ENCODE results near the gene MICAL2.
A peak's percentile ranks its signal among the peaks of the same experiment; 100 is the strongest.

The MICAL2 gene

DNA sequence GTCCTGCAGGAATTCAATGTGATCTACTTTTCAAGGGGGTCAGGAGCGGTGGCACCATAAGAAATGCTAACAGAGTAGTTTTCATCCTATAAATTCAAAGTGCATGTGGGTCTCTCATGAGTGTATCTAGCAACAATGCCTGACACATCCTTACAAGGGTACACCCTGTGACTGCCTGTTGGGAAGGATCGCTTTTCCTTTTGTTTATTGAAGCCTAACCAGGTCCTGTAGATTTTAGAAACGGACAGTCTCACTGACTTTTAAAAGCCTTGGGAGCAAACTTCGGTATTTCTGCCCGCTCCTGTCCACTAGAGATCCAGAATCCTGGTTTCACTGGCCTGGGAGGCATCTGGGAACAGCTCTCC, 102.4 kb downstream of the MICAL2 start:
- no peak for DNase-seq

DNA sequence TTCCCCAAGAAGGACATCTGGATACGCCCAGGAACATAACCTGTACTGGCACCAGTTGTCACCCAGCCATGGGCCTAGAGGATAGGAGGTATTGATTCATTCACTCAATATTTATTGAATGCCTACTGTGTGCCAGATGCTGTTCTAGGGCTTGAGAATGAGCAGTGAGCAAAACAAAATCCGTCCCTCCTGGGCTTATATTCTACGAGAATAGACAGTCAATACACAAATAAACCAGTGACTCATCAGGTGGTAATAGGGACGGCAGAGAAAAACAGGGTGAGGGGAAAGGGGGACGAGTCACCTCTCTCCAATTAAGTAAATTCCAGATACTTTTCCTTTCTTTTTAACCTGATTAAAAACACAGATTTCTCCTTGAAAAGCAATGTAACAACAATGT, 103.5 kb downstream of the MICAL2 start:
- DNase-seq = no peak

- no peak for DNase-seq
Measured at GRCh38 chr11:12214751-12215150, 104.4 kb downstream of the MICAL2 start.

- no peak for DNase-seq
Measured at GRCh38 chr11:12215181-12215593, 104.8 kb downstream of the MICAL2 start.

- DNase-seq = no peak
Measured at GRCh38 chr11:12216041-12216451, 105.7 kb downstream of the MICAL2 start.

GRCh38 chr11:12216671-12217374, 106.4 kb downstream of the MICAL2 start:
- DNase-seq = peak; percentile 37

DNA sequence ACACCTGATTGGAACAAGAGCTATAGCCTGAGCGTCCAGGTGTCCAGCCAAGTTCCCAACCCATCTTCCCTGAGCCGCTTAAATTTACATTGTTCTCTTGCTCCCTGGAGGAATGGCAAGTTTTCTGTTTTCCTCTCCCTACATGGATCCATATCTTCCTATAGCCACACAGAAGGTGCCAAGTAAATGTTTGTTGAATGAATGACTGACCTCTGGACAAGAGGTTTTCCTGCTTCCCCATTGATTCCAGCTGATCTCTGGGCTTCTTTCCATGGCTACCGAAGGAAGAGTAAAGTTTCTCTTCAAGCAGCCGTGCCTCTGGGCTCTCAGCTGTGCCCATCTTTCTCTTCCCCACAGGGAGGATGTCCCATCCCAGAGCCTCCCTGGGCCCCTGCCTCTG, 107.5 kb downstream of the MICAL2 start:
- no peak for DNase-seq

DNA sequence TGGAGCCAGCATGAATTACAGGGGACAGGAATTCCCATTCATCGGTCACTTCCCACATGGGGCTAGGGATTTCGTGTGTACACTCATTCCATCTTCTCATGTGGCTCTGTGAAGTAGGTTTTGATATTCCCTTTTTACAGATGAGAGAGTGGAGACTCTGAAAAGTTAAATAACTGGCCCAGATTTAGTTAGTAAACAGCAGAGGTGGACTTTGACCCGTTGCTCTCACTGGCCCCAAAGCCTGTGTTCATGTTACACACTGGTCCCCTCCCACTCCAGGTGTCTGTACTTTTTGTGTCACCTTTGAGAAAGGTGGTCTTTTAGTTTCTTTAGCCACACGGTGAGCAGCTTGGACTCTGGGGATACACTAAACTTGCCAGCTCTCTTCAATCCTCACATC, 108.5 kb downstream of the MICAL2 start:
- no peak for DNase-seq

GRCh38 chr11:12219757-12220156, 109.4 kb downstream of the MICAL2 start:
- no peak for DNase-seq

DNA sequence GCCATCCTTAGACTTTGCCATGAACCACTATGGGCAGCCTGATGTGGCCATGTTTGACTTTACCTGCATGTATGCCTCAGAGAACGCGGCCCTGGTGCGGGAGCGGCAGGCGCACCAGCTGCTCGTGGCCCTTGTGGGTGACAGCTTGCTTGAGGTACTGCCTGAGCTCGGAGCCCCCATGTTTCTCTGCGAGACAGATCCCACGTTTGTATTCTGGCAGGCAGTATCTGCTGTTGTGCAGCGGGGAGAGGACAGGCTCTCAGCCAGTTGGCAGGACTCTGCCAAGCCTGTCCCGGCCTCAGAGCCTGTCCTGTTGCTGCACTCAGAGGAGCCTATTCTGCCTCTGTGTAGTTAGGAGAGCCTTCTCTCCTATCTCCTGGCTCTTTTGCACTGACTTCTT, 109.9 kb downstream of the MICAL2 start:
- no peak for DNase-seq

- DNase-seq = no peak
Measured at GRCh38 chr11:12221051-12221535, 110.7 kb downstream of the MICAL2 start.

DNA sequence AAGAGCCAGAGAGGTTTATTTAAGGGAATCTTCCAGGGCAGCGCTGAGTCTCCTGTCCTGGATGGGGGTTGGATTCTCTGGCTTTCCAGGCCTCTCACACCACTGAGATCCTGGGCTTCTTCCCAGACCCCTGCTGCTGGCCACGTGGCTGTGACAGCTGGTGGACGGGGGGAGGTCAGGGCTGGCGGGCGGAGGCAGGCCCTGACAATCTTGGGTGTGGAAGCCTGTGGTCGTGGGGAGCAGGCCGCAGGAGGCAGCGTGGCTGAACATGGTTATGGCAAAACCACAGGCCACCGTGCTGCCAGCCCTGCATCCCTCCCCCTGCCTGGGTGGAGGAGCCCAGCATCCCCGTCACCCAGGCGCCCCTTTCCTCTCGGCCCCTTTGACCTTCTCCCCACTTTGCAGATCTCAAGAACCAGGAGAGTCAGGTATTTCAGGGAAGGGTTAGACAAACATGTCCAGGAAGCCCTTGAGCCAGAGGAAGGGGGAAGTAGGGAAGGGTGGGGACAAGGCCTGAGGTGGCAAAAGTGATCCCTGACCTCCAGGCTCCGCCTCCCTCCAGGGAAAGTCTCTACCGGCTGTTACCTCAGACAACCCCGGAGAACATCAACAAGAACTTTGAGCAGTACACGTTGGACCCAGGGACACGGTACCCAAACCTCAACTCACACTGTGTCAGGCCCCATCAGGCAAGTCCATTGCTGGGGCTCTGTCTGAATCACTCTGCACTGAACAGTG, 111.8 kb downstream of the MICAL2 start:
- no peak for DNase-seq

- DNase-seq = no peak
Measured at GRCh38 chr11:12223771-12224536, 113.6 kb downstream of the MICAL2 start.

DNA sequence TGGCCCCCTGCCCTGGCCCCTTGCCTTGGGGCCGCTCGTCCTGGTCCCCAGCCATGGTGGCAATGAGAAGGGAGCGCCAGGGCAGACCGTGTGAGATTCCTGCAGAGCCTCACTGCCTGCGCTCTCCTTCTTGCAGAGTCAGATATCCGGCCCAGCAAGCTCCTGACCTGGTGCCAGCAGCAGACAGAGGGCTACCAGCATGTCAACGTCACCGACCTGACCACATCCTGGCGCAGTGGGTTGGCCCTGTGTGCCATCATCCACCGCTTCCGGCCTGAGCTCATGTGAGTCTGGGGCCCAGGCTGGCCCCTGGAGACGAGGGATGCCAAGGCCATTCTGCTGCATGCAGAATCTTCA, 114.1 kb downstream of the MICAL2 start:
- peak; percentile 78 for DNase-seq

DNA sequence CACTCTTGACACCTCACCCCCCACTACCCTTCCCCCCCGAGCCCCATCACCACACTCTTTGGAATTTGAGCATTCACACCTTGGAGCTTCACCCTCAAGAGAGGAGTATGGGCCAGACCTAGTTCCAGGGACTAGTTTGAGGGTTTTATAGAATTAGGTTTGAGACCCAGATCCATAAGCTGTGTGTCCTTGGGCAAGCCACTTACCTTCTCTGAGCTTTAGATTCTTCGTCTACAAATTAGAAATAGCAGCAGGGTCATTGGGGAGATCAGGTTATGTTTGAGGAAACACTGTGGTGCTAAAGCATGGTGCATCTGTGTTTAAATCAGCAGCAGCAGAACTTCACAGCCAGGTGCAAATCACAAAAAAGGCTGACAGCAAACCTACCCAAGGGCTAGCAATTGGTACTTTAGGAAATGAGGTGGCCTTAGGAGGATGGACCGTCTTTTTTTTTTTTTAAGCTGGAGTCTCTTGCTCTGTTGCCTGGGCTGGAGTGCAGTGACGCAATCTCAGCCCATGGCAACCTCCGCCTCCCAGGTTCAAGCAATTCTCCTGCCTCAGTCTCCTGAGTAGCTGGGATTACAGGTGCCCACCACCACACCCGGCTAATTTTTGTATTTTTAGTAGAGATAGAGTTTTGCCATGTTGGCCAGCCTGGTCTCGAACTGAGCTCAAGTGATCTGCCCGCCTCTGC, 114.8 kb downstream of the MICAL2 start:
- no peak for DNase-seq

GRCh38 chr11:12226093-12226492, 115.7 kb downstream of the MICAL2 start:
- no peak for DNase-seq

DNA sequence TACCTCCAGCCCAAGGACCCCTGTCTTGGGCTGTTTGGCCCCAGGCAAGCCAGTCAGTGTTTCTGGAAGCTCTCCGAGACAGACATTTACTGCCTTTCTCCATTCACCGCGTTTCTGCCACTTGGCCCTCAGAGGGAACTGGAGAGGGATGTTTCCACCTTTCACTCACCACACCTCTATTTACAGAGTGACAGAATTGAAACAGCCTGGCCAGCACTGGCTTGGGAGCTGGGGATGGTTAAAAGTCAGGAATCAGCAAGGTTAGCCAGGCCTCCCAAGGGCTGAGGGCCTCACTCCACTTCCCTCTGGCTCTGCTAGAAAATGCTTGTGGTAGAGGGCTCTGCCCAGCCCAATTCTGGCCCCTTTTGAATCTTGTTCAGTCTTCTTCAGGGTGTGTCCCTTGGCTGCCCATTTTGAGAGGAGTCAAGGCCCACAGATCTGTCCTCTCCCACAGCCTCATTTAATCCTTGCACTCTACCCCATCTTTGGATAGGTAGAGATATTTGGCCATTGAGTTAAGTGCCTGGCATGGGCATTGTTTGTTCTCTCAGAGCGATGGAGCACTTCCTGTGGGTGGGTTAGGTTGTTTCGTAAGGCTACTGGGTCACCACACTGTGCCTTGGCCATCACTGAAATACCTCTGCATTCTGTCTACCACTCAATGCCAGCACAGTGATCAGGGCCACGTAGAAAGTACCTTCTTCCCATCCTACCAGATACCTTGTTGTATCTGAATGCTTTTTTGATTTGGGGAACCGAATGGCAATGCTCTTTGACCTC, 119.2 kb downstream of the MICAL2 start:
- no peak for DNase-seq

GRCh38 chr11:12232160-12232559, 121.8 kb downstream of the MICAL2 start:
- no peak for DNase-seq

DNA sequence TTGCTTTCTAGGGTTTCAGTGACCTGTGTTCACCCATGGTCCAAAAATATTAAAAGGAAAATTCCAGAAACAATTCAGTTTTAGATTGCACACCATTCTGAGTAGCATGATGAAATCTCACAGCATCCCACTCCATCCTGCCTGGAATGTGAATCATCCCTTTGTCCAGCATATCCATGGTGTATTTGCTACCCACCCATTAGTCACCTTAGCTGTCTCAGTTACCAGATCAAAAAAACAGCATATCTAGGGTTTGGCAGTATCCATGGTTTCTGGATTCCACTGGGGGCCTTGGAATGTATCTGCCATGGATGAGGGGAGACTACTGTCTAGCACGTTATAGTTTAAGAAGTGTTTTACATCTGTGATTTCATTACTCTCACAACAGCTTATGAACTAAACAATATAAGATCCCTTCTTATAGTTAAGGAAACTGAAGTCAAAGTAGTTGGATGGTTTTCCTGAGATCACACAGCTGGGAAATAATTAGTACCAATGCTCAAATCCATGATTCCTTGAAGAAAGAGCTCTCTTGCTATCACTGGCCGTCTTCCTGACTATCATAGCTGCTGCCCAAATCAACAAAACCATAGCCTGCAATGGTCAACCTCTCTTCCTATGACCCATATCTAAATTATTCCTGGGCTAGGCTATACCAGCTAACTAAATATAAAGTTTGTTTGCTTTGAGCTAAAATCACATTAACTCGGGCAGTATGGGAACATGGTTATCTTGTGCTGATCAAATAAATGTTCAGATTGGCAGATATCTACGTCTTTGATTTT, 122.6 kb downstream of the MICAL2 start:
- DNase-seq = no peak

- DNase-seq = no peak
Measured at GRCh38 chr11:12233602-12233925, 123.2 kb downstream of the MICAL2 start.

DNA sequence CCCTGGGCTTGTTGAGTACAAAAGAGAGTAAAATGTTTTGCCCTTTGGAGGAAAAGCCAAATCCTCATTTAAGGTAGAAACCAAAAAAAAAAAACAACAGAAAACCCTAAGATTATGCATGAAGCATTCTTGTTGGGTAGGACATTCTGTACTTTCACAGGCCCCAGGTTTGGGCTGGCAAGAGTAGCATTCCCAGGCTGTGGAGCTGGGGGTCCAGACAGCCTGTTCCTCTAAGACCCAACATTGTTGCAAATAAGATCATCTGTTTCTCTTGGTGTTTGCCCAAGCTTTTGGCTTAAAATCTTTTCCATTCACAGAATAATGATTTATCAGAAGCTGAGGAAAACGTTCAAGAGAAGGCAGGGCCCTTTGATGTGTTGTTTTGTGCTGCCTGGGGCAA, 123.8 kb downstream of the MICAL2 start:
- no peak for DNase-seq

GRCh38 chr11:12235080-12235479, 124.7 kb downstream of the MICAL2 start:
- DNase-seq = no peak

Measured in KG1 (cell line).